ENCODE measurements around the gene ZNF669.

Gene ZNF669

GRCh38 chr1:247056071-247056470, 48.1 kb downstream of the ZNF669 start:
- no peak for DNase-seq

DNA sequence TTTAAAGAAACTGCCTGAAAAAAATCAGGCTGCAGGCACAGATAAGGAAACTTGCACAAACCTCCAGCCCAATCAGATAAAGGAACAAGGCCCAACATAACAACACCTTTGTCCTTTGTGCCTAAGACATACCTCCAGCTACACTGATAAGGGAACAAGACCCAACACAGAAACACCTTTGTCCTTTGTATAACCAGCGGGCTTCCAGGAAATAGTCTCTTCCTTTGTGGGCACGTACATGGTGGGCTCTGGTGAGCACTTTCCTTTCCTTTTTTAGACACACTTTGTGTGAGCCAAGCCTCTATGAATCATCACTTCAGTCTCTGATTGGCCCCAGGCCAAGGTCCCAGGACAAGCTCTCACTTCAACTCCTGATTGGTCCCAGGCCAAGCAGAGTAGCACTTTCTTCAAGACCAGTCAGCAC, 49.2 kb downstream of the ZNF669 start:
- DNase-seq: no peak

Measured in MV-4-11 (cell line).